Hematopoietic multipotent progenitor cell treated with erythropoietin and hydrocortisone succinate and interleukin-3 and kit ligand, for 6 days (in vitro differentiated cells): ENCODE results near the gene BICD1.

Source experiments
- DNase-seq: peaks from one replicate; pipeline ENCODE4 v3.0.0-alpha.2; 2015

Gene BICD1

DNA sequence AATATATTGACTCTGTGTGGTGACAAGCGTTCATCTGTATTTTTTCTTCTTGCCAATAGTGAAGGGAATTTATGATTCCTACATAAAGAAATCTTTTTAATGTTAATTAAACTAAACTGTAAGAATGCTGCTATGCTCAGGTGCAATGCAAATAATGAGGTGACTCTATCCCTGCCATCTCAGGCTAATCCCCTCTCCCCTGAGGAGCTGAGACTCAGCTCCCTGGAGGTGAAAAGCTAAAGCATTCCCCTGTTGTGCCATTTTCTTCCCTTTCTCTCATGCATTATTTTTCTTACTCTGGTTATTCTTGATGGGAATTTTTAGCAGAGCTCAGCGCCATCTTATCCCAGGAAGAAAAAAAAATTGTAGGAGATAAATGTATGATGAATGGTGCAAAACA lies 178.8 kb downstream of the BICD1 start:
- no peak for DNase-seq

DNA sequence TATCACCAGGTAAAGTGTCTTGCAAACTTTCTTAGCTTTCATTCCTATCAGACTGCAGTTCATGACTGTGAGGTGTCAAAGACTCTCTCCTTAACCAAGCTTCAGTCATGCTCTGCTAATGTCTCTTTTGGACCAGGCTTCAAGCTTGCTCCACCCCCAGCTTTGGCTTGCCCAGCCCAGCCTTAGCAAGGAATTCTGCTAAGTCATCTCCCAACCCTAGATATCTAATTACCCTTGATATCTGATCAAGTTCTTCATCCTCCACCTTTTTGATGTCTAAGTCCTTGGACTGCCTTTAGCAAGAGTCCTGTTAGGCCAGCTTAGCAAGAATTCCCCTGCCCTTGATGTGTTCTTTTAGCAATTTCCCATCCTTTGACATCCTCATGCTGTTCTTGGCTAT lies 183.8 kb downstream of the BICD1 start:
- peak; percentile 50 for DNase-seq

DNA sequence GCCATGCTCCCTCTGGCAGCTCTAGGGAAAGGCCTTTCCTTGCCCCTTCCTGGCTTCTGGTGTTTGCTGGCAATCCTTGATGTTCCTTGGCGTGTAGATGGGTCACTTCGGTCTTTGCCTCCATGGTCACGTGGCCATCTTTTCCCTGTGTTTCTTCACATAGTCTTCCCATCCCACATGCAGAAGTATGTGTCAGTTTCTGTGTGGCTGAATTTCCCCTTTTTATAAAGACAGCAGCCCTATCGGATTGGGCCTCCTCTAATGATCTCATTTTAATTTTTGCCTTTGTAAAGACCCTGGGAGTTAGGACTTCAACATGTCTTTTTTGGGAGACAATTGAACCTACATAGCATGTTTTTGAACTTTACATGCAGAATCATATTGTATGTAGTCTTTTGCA lies 185.5 kb downstream of the BICD1 start:
- no peak for DNase-seq

DNA sequence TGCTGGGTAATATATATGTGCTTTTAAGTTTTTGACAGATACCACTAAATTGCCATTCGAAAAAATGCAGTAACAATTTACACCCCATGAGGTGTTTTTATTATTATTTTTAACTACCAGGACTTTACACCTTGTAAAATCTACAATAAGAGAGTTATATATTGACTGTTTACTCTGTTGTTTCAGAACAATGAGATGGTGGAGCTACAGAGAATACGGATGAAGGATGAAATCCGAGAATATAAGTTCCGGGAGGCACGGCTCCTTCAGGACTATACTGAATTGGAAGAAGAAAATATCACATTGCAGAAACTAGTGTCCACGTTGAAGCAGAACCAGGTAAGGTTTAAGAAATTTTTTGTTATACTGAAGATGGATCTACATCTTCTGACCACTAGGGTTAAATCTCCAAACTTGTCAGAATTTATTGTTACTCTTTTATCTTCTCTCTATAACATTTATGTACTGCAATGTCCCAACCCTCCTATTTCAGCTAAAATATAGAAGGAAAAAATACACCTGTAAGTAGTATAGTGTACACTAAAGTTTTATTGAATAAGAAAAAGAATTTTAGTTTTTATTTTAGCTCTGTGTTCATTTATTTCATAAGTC lies 187.3 kb downstream of the BICD1 start:
- no peak for DNase-seq

DNA sequence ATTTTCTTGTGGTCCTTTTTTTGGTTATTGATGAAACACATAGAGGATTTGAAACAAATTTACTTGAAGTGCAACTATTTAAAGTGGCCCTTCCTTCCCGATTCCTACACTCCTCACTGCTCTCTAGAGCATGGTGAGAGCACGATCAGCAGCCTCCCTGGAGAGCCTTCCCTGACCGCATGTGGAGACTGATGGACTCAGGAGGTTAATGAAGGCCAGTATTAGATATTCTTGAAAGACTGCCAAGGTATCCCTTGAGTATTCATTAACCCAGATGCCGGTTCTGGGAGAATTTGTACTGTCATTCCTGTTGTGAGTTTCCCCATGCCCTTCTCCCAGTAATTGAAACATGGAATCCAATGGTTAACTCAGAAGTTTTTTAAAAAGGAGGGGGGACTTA lies 189.9 kb downstream of the BICD1 start:
- no peak for DNase-seq

DNA sequence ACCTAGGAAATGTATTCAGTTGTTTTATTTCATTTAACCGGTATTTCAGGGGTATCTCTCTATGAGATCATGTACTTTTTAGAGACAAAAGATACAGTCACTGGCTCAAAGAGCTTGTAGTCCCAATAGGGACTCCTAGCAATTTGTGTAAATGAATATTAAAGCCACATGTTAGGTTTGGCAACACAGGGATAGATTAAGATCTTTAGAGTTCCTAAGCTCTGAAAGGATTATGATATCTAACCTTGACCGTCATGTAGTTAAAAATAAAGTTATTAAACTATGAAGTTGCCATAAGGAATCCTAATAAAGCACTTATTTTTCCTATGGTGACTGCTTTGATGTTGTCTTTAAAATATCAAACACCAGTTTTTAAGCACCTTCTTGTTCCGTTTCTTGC lies 192.3 kb downstream of the BICD1 start:
- DNase-seq: no peak

DNA sequence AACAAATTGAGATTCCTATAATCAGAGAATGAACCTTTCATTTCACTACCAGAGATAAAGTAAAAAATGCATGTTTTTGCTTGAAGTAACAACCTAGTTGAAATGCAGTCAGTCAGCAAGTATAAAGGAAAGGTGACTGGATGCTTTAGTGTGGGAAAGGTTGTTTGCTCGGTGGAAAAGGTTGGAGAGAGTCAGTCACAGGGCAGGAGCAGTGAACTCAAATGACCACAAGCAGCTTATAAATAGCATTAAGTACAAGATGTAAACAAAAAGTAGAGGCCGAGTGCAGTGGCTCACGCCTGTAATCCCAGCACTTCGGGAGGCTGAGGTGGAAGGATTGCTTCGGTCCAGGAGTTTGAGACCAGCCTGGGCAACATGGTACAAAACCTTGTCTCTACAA lies 194.6 kb downstream of the BICD1 start:
- DNase-seq: no peak

DNA sequence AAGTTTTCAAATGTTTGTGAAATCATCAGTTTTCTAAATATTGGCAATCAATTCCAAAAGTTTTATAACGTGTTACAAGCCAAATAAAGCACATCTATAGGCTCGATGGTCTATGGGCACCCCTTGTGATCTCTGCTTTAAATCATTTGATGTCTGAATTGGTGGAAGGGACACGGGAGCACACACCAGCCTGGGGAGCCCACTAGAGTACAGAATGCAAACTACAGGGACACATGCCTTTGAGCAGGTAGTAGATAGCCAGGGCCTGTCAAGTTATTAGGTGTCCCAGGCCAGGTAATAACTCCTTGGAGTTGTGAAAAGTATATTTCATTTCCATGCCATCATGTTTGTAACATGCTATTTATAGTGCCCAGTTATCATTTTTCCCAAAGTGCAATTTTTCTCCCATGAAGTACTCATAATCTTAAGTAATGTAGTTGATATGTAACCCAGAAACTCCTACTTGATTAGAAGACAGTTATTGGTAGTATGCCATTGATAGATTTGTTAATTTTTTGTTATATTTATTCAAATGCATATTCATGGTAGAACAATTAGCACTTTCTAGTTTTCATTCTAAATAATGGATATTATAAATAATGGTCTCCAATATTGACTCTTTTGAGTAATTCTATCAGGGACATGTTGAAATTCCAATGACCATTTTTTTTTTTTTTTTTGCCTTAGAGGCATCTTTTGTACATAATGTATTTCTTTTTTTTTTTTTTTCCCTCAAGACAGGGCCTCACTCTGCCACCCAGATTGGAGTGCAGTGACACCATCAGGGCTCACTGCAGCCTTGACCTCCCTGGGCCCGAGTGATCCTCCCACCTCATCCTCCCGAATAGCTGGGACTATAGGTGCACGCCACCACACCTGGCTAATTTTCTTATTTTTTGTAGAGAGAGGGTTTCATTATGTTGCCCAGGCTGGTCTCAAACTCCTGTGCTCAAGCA lies 195.8 kb downstream of the BICD1 start:
- peak; percentile 74 for DNase-seq

DNA sequence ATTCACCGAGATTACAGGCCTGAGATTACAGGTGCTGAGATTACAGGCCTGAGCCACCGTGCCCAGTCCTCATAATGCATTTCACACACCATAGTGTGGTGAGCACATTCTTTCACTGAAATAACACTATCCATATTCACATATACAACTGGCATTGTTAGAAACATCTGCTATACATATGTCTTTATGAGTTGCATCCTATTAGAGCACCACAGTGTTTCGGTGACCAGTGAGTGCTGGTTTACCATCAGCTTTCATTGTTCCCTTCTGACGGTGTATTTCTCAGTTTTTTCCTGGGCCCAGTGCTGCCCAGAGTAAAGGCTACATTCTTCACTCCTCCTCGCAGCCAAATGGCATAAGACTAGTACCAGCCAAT lies 196.5 kb downstream of the BICD1 start:
- DNase-seq: no peak

DNA sequence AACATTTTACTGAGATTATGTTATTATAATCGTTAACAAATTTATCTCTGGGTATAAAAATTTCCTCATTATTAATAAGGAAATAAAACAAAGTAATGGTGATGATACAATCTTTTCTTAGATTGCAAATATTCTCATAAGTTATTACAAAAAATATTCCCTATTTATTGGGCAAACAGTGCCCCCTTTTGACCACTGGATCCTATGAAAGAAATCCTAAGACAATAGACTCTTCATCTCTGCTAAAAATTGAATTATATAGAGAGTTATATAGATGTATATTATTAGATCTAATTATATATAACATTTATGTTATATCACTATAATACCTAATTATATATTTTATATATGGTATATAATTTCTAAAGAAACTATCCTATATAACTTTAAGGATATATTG lies 198.5 kb downstream of the BICD1 start:
- DNase-seq: peak; percentile 80

DNA sequence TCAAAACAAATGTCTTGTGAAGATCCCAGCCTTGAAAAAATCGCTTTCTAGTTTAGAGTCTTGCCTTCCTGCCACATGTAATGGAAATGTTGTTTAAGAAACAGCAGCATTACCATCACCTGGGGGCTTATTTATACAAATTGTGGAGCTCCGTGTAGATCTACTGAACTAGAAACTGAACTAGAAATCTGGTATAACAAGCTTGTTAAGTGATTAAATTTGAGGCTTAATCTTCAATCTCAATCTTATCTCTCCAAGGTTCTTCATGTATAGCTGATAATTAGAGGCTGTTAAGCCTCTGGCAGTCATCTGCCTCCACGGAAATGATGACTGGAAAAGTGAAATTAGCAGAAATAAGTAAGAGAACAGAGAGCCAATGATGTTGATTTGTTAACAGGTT lies 200.7 kb downstream of the BICD1 start:
- DNase-seq: no peak

DNA sequence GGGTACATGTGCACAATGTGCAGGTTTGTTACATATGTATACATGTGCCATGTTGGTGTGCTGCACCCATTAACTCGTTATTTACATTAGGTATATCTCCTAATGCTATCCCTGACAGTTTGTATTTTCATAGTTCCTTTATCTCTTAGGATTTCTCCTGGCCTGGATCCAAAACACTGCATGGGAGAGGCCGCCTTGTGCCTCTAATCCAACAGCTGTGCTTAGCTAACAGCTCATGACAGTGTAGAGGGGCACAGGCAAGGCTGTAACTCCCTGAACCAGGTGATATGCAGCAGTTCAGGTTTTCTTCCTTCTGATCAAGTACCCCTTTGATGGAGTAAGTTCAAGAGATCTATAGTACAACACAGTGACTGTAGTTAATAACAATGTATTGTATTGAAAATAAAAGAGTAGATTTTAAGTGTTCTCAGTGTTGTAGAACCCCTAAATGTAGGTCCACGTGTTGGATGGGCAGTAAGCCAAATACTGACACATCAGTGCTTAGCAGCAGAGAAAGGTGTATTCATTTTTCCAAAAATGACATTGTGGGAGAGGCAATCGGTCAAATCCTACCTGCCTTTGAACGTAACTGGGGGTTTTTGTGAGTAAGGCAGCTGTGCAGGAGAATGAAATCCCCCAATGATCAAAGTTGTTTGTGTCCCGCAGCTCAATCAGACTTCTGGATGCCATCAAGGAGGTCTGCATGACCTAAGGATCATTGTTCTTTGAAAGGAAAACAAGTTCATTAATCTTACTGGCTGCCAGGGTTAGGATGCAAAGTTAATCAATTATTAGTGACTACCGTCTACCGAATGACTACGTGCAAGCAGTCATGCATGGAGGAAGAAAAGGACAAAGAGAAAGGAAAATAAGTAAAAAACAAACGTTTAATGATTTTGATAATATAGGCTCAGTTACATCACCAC lies 203.4 kb downstream of the BICD1 start:
- DNase-seq: peak; percentile 37

DNA sequence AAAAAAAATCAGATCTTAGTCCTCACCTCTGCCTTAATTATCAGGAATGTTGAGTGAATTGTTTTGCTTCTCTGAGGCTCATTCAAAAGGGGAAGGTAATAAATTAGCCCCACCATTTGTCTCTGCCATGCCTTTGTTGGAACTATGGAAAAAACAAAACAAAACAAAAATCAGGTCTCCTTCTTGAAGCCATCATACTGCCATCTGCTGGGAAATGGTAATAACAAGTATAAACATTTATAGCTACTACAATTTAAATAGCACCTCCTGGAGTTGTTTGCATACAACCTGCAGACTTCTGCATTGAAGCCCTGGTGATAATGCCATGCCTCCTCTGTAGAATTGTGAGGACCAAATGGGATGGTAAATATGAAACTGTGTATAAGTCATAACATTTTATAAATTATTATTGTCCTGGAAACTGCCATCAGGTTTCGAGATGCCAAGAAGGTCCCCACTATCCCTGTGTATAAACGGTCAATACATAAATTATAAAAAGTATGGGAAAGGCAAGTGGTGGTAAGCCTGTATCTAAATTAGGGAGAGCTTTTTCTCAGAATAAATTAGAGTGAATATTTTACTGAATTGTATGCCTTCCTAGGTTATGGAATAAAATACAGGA lies 205.5 kb downstream of the BICD1 start:
- peak; percentile 83 for DNase-seq

DNA sequence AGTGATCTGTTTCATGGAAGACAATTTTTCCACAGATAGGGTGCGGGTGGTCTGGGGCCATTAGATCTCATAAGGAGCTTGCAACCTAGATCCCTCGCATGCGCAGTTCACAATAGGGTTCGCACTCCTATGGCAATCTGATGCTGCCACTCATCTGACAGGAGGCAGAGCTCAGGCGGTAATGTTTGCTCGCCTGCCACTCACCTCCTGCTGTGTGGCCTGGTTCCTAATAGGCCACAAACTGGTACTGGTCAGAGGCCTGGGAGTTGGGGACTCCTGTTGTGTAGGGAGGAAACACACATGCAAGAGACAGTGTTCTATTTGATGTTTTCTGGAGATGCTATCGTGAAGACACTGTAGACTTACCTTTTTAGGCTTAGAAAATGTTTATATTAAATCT lies 215.7 kb downstream of the BICD1 start:
- no peak for DNase-seq

DNA sequence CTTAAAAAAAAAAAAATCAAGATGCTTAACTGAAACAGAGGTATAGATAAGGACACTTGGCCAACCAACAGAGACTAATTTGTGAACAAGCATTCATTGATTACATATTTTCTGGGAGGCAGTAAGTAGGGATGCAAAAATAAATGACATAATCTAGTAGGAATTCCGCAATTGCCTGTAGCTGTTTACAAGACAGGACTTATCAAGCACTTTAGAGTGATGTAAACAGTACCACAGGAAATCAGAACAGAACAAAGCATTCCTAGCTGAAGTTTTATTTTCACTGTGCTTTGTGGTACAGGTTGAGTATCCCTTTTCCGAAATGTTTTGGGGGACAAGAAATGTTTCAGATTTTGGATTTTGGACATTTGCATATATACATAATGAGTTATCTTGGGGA lies 224.5 kb downstream of the BICD1 start:
- no peak for DNase-seq

DNA sequence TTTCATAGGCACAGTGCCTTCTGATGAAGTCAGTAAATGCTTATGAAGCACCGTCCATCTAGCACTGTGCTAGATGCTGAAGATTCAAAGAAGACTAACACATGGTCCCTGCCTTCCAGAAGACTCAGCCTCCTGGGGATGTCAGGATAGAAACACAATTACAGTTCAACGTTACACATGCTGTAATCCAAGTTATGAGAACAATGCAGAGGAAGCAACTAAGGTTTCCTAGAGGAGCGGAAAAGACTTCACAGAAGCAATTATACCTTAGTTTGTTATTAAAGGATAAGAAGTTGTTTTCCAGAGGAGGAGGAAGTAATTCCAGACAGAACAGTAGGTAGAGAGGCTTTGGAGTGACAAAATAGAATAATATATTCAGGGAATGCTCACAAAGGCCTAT lies 225.8 kb downstream of the BICD1 start:
- no peak for DNase-seq

DNA sequence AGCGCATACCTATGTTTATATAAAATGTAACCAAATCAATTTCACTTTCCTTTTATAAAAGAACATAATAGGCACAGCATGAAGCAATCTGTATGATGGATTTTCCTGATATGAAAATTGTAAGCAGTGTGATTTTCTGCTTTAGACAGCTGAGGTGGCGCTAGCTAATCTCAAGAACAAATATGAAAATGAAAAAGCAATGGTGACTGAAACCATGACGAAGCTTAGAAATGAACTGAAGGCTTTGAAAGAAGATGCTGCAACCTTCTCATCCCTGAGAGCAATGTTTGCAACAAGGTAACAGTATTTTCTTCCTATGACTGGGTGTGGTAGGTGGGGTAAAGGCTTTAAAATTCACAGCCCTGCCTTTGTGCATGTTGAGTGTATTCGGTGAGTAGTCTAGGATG lies 227.7 kb downstream of the BICD1 start:
- no peak for DNase-seq

DNA sequence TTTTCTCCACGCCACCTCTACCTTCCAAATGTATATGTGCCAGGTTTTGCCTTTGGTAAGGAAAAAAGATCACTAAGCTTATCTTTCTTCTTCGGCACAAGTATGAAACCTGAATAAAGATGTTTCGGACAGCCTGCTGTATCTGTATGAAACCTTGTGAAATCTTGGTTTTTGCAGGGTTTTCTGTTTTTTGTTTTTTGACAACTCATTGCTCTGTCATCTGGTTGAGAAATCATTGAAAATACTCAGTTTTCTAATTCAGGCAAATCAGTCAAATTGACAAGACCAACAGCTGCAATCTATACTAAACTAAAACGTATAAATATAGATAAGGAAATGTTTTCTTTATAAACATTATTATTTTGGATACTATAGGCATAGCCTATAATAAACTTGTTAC lies 229.6 kb downstream of the BICD1 start:
- no peak for DNase-seq

DNA sequence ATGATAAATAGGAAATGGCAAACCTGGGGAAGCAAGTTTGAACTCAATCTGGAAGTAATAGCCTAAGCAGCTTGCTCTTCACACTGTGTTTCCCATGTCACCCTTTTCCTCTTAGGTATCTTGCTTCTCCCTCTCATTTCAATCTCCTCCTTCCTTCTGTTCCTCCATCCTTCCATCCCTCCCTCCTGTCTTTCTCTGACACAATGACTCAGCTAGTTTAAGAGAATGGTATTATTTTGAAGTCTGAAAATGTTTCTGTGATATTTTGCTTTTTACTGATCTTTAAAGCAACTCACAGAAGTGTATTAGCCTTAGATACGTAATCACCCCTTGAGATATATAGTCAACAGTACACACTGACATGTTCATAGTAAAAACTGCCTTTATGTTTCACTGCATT lies 236.8 kb downstream of the BICD1 start:
- no peak for DNase-seq

DNA sequence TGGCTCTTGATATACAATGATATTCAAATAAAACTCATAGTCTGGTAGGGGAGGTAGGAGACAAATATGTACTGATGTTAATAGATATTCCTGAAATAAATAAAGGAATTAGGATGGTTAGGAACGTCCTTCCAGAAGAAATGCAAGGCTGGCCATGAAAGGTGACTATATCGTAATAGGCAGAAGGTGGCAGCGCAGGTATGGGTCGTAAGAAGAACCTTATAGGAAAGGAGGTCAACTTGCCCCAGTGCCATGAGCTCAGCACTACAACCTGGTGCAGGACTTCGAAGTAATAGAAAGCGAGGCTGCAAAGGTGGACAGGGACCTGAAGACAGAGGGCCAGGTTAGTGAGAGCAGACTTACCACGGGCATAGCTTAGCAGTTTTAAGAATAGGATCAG lies 237.4 kb downstream of the BICD1 start:
- no peak for DNase-seq

DNA sequence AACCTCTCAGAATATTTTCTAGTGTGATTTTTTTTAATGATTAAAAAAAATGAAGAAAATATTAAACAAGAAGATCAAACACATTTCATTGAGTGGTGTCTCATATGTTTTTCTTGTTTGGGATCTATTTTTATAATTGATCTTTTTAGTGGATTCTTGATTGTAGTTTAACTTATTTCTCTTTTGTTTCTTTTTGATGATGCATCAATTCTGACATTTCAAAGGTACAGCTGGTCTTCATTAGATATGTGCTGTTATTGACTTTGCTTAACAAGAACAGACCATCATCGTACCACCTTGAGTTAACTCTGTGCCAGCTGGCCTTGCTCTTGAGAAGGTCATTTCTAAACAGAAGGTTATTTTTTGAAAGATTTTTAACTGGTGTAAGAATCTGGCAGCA lies 246.9 kb downstream of the BICD1 start:
- DNase-seq: no peak

DNA sequence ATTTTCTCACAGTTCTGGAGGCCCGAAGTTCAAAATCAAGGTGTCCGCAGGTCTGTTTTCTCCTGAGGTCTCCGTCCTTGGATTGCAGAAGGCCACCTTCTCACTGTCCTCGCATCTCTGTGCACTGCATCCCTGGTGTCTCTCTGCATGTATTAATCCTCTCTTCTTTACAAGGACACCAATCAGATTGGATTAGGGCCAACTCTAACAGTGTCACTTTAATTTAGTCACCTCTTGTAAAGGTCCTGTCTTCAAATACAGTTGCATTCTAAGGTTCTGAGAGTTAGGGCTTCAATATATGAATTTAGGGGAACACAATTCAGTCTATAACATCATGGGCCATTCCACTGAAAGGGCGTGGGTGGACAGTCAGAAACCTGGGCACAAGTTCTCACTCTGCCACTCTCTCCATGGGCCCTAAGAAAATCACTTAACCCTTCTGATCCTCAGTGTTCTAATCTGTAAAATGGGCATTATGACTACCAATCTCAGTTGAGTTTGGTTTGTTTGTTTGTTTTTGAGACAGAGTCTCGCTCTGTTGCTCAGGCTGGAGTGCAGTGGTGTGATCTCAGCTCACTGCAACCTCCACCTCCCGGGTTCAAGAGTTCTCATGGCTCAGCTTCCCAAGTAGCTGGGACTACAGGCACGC lies 251.1 kb downstream of the BICD1 start:
- peak; percentile 15 for DNase-seq

DNA sequence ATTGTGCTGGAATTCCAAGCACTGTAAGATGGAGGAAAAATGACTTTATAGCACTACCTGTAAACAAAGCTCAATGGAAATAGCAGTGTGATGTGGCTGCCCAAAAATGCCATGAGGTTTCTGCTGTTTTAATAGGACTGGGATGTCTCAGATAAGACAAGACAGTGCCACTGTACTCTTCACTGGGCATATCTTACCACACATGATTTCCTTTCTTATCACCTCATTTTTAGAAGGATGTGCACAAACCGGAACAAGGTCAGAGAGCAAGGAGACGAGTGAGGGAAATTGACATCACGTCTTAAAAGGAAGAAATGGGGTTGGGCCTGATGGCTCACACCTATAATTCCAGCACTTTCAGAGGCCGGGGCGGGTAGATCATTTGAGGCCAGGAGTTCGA lies 254.3 kb downstream of the BICD1 start:
- DNase-seq: peak; percentile 35
